OCI-LY7 (cell line): ENCODE data around the gene SPAG16.

Experiments
- CTCF ChIP-seq: fragments of 200-600 bp; sonication (generic); conservative IDR thresholded peaks from 2 replicates; pipeline ENCODE4 v1.5.1; 2014; ENCODE audit warnings: mild to moderate bottlenecking, antibody characterized with exemption, low read length, moderate library complexity, mixed read lengths
- EZH2phosphoT487 ChIP-seq: fragments of 200-600 bp; sonication (generic); IDR thresholded peaks from 2 replicates; pipeline ENCODE4 v1.6.1; 2018; ENCODE audit warnings: low read depth, borderline replicate concordance, mild to moderate bottlenecking, mixed run types, antibody characterized with exemption, low read length, moderate library complexity, mixed read lengths

GRCh38 chr2:213752575-213752974 is 468.3 kb downstream of the SPAG16 start:
- TF ChIP-seq CTCF = no peak
- TF ChIP-seq EZH2phosphoT487 = no peak
